AG09319 (cell line): ENCODE data around the gene PTTG1IP.
"Not testable (repeated sequence)": the region's sequence is repeated elsewhere in the genome, so short reads cannot be mapped to it uniquely, and the experiment has no call there.

Source experiments
- DNase-seq: peaks from one replicate; pipeline ENCODE4 v3.0.0-alpha.2; 2010; ENCODE audit warnings: low read depth; ENCODE audit errors: extremely low read depth
- CTCF ChIP-seq: IDR thresholded peaks from 2 replicates; pipeline ENCODE4 v1.5.1; 2011; ENCODE audit warnings: low read depth, mild to moderate bottlenecking, inconsistent platforms, low read length, moderate library complexity

Gene PTTG1IP

DNA sequence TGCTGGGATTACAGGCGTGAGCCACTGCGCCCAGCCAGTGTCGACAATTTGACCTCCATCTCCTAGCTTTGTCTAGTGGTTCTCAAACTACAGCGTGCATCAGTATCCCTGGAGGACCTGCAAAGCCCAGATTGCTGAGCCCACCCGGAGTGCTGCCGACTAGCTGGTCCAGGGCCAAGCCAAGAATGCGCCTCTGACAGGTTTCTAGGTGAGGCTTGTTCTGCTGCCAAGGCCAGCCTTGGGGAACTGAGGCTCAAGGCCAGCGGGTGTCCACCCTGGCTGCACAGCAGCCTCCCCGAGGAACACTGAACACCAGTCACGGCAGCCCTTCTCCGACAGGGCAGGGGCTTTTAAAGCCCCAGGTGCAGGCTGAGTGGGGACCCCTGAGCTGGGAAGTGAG is 9.8 kb upstream of the PTTG1IP start:
- TF ChIP-seq CTCF, result no peak
- no peak for DNase-seq

DNA sequence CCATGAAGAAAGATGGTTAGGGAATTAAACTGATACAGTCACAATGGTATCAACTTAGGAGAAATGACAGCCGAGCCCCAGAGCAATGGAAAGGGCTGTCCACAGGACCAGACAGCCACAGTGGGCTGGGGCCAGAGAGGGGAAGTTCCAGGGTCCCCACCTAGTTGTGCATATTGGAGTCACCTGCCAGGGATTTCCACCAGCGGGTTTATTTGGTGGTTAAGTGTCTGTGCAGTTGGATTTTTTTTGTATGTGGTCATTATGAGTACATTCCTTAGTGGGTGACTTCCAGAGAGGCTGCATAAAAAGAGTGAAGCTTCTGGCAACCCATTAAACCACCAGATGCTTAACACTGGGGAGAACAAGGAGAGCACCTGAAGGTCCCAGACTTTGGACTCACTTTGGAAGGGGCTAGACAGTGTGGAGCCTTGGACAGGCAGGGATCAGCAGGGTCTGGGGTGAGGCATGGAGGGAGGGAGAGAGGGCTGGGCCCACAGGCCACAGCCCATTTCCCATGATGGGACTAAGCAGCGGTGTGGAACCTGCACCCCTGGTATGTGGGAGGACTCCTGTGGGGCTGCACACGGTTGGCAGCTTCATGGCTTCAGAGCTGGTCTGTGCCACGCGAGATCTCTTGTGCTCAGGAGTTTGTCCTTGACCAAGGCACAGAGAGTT is 7.8 kb upstream of the PTTG1IP start:
- no peak for DNase-seq
- no peak for TF ChIP-seq CTCF

DNA sequence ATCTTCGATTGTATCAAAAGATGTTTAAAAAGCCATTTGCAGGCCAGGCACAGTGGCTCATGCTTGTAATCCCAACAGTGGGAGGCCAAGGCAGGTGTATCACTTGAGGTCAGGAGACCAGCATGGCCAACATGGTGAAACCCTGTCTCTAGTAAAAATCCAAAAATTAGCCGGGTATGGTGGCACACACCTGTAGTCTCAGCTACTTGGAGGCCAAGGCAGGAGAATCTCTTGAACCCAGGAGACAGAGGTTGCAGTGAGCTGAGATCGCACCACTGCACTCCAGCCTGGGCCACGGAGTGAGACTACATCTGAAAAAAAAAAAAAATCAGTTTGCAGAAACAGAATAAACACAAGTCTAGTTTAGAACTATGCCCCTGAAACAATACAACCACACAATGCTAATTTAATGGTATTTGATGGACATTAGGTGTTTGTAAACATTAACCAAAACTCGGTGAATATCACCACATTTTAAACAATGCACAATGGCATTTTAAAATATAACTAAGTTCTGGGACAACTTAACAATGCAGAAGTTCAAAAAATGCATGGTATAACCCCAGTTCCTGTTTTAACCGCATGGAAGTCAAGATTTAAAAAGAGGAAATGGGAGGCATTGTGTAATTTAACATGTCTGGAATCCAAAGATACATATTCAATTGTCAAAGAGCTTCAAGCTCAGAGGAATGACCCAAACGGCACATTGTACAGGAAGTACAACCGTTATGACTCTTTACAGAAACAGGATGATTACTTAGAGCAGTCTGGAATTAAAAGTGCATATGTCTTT is 7.1 kb upstream of the PTTG1IP start:
- no peak for DNase-seq
- TF ChIP-seq CTCF, result no peak

GRCh38 chr21:44879238-44879637 is 5.7 kb upstream of the PTTG1IP start:
- not testable (repeated sequence) for DNase-seq

GRCh38 chr21:44878053-44878982 is 4.8 kb upstream of the PTTG1IP start:
- no peak for TF ChIP-seq CTCF
- no peak for DNase-seq

DNA sequence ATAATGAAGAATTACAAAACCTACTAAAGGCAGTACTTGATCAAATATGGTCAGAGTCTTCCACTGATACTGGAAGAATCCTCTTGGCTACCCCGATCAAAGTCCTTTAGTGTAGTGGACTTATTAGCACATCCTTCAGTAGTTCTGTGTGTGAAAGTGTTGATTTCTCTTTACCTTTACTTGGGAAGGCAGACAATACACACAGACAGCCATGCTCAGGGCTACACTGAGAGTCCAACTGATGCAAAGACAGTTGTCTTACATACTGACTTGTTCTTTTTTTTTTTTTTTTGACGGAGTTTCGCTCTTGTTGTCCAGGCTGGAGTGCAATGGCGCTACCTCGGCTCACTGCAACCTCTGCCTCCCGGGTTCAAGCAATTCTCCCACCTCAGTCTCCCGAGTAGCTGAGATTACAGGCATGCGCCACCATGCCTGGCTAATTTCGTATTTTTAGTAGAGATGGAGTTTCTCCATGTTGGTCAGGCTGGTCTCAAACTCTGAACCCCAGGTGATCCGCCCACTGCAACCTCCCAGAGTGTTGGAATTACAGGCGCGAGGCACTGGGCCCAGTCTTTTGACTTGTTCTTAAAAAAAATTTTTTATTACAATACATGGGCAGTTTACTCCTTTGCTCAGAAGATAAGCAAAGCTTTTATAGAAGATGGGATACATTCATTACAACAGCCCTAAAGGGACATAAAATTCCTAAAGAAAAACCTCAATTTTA is 3.5 kb upstream of the PTTG1IP start:
- no peak for DNase-seq
- TF ChIP-seq CTCF, result no peak

GRCh38 chr21:44875316-44875700 is 1.8 kb upstream of the PTTG1IP start:
- TF ChIP-seq CTCF, result peak; percentile 17
- peak; percentile 25 for DNase-seq
